Stomach (tissue), 4 donors: ENCODE data around the gene GNG7.
A peak's percentile ranks its signal among the peaks of the same experiment; 100 is the strongest.

Source experiments
- POLR2A ChIP-seq, 4 donors: fragments of 450-650 bp; IDR thresholded peaks; one replicate each; pipeline ENCODE4 v1.6.1; 2016; ENCODE audit warnings: antibody characterized with exemption in 4 of 4, control low read depth in 2 of 4, mild to moderate bottlenecking in 1 of 4, moderate library complexity in 1 of 4
- POLR2AphosphoS5 ChIP-seq, 3 donors: sonication (generic); formaldehyde crosslinking; IDR thresholded peaks; one replicate each; pipeline ENCODE4 v1.6.1; 2016; ENCODE audit warnings: antibody characterized with exemption in 3 of 3

DNA sequence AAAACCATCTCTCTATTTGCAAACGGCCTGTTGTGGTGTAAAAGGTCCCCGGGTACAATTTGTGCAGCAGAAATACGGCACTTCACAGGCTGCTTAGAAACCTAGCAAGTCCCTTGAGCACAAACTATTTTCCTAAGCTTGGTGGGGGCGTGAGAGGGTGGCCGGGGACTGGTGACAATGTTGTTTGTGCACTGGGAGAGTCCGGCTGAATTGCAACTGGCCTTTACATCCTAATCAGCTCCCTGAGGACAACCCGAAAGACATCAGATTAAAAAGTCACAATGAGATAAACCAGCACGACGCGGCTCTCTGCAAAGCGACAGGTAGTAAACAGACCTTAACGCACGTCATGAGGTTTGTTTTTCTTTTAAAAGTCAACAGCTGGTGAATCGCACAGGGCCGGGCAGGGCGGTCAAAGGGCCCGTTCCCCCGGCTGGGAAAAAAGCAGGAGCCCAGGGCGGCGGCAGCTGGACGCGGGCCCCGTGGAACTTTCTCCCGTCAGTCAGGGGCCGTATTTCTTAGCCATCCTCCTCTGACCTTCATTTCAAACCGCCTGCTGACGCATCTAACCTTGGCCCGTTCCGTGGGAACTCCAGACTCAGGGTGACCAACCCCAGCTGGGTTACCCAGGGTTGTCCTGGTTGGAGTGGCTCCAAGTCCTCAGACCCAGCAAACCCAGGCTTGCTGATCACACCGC is 114.3 kb downstream of the GNG7 start:
- TF ChIP-seq POLR2AphosphoS5 (IDR thresholded peaks at IDR 0.05) (peak; percentile 3 to 61 (median 37)), POLR2A (IDR thresholded peaks at IDR 0.05) (no peak)
